Subcutaneous preadipocyte (primary cell): ENCODE measurements around the gene TENT5C. TPM values are rescaled to one million over a fixed set of nuclear protein-coding genes. Genes with fewer than 3 reads are reported as not detected.

Source experiments
- total RNA-seq: library from RNA; depleted of rRNA; stranded (reverse); fragments of >200 nt; gene quantifications from 2 replicates; pipeline ENCODE4 v1.2.3, GENCODE V29; 2012

Gene TENT5C
- not detected in 2 replicates for total RNA-seq

GRCh38 chr1:117605774-117606648, at the start of gene TENT5C:
Gene TENT5C (plus strand): TSS chr1:117606048. CDS start chr1:117622869, 16,821 bp downstream.

Other genes with a start within 250 kb of the TENT5C start
- gene MAN1A2, start 238.6 kb upstream of the TENT5C start, total RNA-seq: 34.9 and 50.2 TPM in 2 replicates